ENCODE measurements around the gene GDF15. TPM values are rescaled to one million over a fixed set of nuclear protein-coding genes. Genes with fewer than 3 reads are reported as not detected.
A peak's percentile ranks its signal among the peaks of the same experiment; 100 is the strongest.
"Not testable (repeated sequence)": the region's sequence is repeated elsewhere in the genome, so short reads cannot be mapped to it uniquely, and the experiment has no call there.

Gene GDF15
- total RNA-seq, 6 experiments from 2014 or later: 0.88 to 160 (median 57.5) TPM

DNA sequence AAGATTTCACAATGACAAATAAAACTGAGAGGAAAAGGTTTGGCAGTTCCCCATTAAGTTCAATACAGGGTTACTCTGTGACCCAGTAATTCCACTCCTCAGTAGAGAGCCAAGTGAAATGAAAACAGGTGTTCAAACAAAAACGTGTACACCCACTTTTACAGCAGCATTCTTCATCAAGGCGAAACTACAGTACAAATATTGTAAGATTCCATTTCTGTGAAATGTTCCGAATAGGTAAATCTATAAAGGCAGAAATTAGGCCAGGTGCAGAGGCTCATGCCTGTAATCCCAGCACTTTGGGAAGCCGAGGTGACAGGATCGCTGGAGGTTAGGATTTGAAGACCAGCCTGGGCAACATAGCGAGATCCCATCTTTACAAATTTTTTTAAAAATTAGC lies 8.9 kb upstream of the GDF15 start:
- Histone ChIP-seq H3K4me1 (peaks cover 0 to 65% (median 16%) of the 10 kb centered on the region in 4 donors), H3K9me3 (no peaks in the 10 kb centered on the region), H3K27me3 (no peaks in the 10 kb centered on the region), H3K36me3 (no peaks in the 10 kb centered on the region), H3K4me3 (no peak overlapping the region), H3K27ac (peak overlapping the region in 2 of 3 donors; percentile 73 to 80)
- TF ChIP-seq, protein P1, sequence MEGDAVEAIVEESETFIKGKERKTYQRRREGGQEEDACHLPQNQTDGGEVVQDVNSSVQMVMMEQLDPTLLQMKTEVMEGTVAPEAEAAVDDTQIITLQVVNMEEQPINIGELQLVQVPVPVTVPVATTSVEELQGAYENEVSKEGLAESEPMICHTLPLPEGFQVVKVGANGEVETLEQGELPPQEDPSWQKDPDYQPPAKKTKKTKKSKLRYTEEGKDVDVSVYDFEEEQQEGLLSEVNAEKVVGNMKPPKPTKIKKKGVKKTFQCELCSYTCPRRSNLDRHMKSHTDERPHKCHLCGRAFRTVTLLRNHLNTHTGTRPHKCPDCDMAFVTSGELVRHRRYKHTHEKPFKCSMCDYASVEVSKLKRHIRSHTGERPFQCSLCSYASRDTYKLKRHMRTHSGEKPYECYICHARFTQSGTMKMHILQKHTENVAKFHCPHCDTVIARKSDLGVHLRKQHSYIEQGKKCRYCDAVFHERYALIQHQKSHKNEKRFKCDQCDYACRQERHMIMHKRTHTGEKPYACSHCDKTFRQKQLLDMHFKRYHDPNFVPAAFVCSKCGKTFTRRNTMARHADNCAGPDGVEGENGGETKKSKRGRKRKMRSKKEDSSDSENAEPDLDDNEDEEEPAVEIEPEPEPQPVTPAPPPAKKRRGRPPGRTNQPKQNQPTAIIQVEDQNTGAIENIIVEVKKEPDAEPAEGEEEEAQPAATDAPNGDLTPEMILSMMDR (IDR thresholded peaks at IDR 0.05): no peak
- TF ChIP-seq POLR2A (IDR thresholded peaks at IDR 0.05): no peak
- intact Hi-C loops (cut with DNase I): no loop called here
- WGBS (ENCODE audit: insufficient coverage, low coverage, low lambda C conversion rate, missing lambda C conversion rate): 36% methylated on average over 6 of the region's 6 CpGs
- DNase-seq (no peak), ATAC-seq (peak in 3 of 4 donors; percentile 15 to 36 (median 24))

DNA sequence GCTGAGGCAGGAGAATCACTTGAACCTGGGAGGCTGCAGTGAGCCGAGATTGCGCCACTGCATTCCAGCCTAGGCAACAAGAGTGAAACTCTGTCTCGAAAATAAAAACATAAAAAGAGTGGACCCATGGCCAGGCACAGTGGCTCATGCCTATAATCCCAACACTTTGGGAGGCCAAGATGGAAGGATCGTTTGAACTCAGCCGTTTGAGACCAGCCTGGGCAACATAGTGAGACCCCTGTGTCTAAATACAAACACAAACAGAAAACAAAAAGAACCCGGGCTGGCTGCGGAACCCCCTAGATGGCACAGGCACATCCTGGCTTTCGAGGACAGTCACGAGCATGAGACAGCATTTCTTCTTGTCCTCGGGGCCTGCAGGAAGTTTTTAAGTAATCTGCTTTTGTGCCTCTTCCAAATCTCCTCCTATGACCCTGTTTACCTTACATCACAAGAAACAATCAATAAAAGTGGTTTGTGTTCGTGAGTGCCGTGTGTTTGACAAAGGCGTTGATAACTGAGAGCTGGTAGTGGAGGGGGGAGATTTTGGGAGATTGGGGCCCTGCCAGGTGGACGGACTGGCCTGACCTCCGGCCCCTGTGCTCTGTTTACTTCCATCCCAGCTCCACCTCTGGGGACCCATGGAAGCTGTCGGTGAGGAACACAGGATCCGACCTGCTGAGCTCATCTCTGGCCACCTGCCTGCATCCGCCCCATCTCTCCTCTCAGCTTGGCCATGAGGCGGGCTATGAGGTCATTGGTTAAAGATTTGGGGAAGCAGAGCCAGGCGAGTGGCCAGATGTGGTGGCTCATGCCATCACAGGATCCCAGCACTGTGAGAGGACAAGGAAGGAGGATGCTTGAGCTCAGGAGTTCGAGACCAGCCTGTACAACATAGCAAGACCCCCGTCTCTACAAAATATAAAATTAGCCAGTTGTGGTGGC lies 5.9 kb upstream of the GDF15 start:
- Histone ChIP-seq H3K4me1 (peaks cover 0 to 73% (median 17%) of the 10 kb centered on the region in 4 donors), H3K4me3 (no peak overlapping the region), H3K27me3 (no peaks in the 10 kb centered on the region), H3K27ac (peak overlapping the region; percentile 57 to 83 (median 64)), H3K36me3 (no peaks in the 10 kb centered on the region), H3K9me3 (no peaks in the 10 kb centered on the region)
- TF ChIP-seq, protein P1 (IDR thresholded peaks at IDR 0.05): no peak
- intact Hi-C loops (cut with DNase I): no loop called here
- ATAC-seq (peak; percentile 79 to 93 (median 87)), DNase-seq (peak; percentile 94 to 99 (median 98))
- WGBS (ENCODE audit: insufficient coverage, low coverage, low lambda C conversion rate, missing lambda C conversion rate): 20% methylated on average over 21 of the region's 22 CpGs

DNA sequence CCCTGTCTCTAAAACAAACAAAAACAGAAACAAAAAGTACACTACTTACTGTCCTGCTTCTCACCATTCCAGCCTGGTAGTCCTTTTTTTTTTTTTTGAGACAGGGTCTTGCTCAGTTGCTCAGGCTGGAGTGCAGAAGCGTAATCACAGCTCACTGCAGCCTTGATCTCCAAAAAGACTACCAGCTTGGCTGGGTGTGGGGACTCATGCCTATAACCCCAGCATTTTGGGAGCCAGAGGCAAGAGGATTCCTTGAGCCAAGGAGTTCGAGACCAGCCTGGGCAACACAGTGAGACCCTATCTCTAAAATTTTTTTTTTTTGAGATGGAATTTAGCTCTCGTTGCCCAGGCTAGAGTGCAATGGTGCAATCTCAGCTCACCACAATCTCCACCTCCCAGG lies 5.1 kb upstream of the GDF15 start:
- Histone ChIP-seq H3K4me1 (peaks cover 0 to 73% (median 18%) of the 10 kb centered on the region in 4 donors), H3K27ac (peak overlapping the region in 2 of 3 donors; percentile 57 to 66), H3K9me3 (no peaks in the 10 kb centered on the region), H3K36me3 (no peaks in the 10 kb centered on the region), H3K27me3 (no peaks in the 10 kb centered on the region), H3K4me3 (no peak overlapping the region)
- TF ChIP-seq, protein P1 (IDR thresholded peaks at IDR 0.05): no peak
- TF ChIP-seq POLR2A (IDR thresholded peaks at IDR 0.05): no peak
- intact Hi-C loops (cut with DNase I): no loop called here
- ATAC-seq (no peak), DNase-seq (no peak)
- WGBS (ENCODE audit: insufficient coverage, low coverage, low lambda C conversion rate, missing lambda C conversion rate): 50% methylated on average over 2 of the region's 3 CpGs

DNA sequence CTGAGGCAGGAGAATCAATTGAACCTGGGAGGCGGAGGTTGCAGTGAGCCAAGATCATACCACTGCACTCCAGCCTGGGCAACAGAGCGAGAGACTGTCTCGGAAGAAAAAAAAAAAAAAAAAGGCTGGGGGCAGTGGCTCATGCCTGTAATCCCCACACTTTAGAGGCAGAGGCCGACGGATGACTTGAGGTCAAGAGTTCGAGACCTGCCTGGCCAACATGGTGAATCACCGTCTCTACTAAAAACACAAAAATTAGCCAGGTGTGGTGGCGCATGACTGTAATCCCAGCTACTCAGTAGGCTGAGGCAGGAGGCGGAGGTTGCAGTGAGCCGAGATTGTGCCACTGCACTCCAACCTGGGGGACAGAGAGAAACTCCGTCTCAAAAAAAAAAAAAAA lies 2.3 kb upstream of the GDF15 start:
- H3K36me3 ChIP-seq; ATAC-seq; H3K27me3 ChIP-seq; H3K9me3 ChIP-seq; intact Hi-C loops (cut with DNase I); DNase-seq; H3K4me3 ChIP-seq: not testable (repeated sequence)
- peak overlapping the region in 2 of 3 donors; percentile 22 to 84 for H3K27ac ChIP-seq
- H3K4me1 ChIP-seq: peaks cover 0 to 60% (median 20%) of the 10 kb centered on the region in 4 donors
- 77% methylated on average over 9 of the region's 11 CpGs for WGBS (ENCODE audit: insufficient coverage, low coverage, low lambda C conversion rate, missing lambda C conversion rate)

DNA sequence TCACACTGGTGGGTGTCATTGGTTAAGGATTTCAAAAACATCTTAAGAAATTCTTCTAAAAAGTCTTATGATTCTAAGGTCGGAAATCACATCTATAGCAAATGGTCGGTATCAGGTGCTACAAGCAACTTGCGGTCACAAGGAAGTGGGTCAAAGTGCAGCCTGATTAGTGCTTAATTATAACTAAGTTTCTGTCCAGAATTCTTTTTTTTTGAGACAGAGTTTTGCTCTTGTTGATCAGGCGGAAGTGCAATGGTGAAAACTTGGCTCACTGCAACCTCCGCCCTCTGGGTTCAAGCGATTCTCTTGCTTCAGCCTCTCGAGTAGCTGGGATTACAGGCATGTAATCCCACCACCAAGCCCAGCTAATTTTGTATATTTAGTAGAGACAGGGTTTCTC lies 1.2 kb upstream of the GDF15 start:
- DNase-seq (no peak), ATAC-seq (no peak)
- no peaks in the 10 kb centered on the region for H3K9me3 ChIP-seq
- H3K27ac ChIP-seq: peak overlapping the region in 2 of 3 donors; percentile 64 to 90
- intact Hi-C loops (cut with DNase I): no loop called here
- H3K27me3 ChIP-seq: no peaks in the 10 kb centered on the region
- peaks cover 0 to 48% (median 17%) of the 10 kb centered on the region in 4 donors for H3K4me1 ChIP-seq
- no peak overlapping the region for H3K4me3 ChIP-seq
- H3K36me3 ChIP-seq: no peaks in the 10 kb centered on the region
- TF ChIP-seq, protein P1 (IDR thresholded peaks at IDR 0.05): no peak
- no peak for TF ChIP-seq POLR2A (IDR thresholded peaks at IDR 0.05)
- WGBS (ENCODE audit: insufficient coverage, low coverage, low lambda C conversion rate, missing lambda C conversion rate): 75% methylated on average over 7 of the region's 7 CpGs
